GM12874 (cell line): ENCODE measurements around the gene KRT31.

ENCODE experiments used
- TF ChIP-seq, protein P1 (sequence below): IDR thresholded peaks from 2 replicates; pipeline ENCODE4 v1.5.1; 2011; ENCODE audit warnings: low read depth, mild to moderate bottlenecking, control low read depth, low read length, moderate library complexity; ENCODE audit not compliant: insufficient read depth

Gene KRT31

GRCh38 chr17:41394254-41394996, 3.0 kb downstream of the KRT31 start:
- TF ChIP-seq, protein P1, sequence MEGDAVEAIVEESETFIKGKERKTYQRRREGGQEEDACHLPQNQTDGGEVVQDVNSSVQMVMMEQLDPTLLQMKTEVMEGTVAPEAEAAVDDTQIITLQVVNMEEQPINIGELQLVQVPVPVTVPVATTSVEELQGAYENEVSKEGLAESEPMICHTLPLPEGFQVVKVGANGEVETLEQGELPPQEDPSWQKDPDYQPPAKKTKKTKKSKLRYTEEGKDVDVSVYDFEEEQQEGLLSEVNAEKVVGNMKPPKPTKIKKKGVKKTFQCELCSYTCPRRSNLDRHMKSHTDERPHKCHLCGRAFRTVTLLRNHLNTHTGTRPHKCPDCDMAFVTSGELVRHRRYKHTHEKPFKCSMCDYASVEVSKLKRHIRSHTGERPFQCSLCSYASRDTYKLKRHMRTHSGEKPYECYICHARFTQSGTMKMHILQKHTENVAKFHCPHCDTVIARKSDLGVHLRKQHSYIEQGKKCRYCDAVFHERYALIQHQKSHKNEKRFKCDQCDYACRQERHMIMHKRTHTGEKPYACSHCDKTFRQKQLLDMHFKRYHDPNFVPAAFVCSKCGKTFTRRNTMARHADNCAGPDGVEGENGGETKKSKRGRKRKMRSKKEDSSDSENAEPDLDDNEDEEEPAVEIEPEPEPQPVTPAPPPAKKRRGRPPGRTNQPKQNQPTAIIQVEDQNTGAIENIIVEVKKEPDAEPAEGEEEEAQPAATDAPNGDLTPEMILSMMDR, result no peak

GRCh38 chr17:41393826-41394225, 3.6 kb downstream of the KRT31 start:
- TF ChIP-seq, protein P1, result no peak

DNA sequence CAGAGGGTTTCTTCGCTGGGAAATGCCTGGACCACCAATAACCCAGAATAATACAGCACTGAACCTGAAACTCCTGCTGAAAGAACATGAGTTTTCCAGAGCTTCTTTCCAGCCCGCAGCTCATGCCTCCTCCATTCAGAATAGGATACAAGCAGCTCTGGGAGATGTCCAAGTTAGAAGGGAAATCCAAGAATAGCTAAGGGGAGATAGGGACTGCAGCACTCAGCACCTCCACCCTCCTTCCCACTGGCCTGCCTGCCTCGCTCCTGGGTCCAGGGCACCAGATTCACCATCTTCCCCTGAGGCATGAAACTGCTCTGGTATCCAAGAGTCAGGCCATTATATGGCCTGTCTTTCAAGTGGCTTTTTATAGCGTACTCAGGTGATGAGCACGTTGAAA, 4.1 kb downstream of the KRT31 start:
- TF ChIP-seq, protein P1, result no peak

DNA sequence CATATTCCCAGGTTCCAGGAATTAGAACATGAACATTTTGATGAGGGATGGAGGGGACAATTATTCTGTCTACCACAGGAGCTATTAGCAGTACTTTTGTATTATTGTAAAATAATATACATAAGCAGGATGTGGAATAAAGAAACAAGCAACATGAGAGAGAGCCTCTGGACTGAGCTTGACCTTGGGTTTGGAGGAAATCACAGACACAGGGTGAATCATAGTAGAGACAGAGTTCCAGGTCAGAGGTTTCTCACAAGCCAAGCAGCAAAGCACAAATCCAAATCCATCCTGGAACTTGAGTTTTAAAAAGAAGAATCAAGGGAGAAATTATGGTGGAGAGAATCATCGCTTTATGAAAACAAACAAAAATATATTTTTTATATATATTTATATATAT, 5.1 kb downstream of the KRT31 start:
- TF ChIP-seq, protein P1, result no peak

GRCh38 chr17:41391535-41391934, 5.9 kb downstream of the KRT31 start:
- TF ChIP-seq, protein P1, result no peak

DNA sequence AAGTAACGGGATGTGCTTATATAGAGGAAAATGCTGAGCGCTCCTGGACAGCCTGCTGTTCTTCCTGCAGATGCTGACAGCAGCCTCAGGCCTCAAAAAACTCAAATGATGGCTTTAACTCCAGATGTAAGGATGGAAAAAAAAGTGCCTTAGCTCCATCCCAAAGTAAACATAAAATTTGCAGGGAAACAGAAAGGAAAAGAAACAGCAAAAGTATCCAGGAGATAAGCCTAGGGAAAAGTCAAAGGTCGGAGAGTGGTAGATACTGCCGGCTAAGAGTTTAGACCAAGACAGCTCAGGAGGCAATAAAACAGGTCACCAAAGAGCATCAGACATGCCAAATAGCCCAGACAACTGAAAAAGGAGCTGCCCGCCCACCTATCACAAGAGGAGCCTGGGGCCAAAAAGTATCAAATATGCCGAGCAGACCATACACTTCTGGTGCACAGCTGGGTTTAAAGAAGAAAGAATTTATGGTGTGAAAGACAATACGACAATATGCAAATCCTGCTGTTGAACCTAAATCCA, 6.9 kb downstream of the KRT31 start:
- TF ChIP-seq, protein P1, result no peak

- TF ChIP-seq, protein P1, result no peak
These were observed 9.7 kb downstream of the KRT31 start for GRCh38 chr17:41387670-41388069.
